GM19239 (cell line): ENCODE results near the gene CCSAP.
"Not testable (repeated sequence)": the region's sequence is repeated elsewhere in the genome, so short reads cannot be mapped to it uniquely, and the experiment has no call there.

ENCODE experiments used
- DNase-seq: peaks from one replicate; pipeline ENCODE4 v3.0.0; 2011; ENCODE audit warnings: low spot score; ENCODE audit not compliant: insufficient read length
- FAIRE-seq: peaks from 2 replicates; lab custom pipeline; 2011; peaks lifted over from hg19 to GRCh38; lab: Jason Lieb, UNC

Gene CCSAP, protein sequence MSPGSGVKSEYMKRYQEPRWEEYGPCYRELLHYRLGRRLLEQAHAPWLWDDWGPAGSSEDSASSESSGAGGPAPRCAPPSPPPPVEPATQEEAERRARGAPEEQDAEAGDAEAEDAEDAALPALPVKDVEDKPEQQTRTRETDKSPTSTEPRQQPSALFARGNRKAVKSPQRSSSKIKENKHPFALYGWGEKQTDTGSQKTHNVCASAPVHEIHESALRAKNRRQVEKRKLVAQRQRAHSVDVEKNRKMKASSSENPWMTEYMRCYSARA

DNA sequence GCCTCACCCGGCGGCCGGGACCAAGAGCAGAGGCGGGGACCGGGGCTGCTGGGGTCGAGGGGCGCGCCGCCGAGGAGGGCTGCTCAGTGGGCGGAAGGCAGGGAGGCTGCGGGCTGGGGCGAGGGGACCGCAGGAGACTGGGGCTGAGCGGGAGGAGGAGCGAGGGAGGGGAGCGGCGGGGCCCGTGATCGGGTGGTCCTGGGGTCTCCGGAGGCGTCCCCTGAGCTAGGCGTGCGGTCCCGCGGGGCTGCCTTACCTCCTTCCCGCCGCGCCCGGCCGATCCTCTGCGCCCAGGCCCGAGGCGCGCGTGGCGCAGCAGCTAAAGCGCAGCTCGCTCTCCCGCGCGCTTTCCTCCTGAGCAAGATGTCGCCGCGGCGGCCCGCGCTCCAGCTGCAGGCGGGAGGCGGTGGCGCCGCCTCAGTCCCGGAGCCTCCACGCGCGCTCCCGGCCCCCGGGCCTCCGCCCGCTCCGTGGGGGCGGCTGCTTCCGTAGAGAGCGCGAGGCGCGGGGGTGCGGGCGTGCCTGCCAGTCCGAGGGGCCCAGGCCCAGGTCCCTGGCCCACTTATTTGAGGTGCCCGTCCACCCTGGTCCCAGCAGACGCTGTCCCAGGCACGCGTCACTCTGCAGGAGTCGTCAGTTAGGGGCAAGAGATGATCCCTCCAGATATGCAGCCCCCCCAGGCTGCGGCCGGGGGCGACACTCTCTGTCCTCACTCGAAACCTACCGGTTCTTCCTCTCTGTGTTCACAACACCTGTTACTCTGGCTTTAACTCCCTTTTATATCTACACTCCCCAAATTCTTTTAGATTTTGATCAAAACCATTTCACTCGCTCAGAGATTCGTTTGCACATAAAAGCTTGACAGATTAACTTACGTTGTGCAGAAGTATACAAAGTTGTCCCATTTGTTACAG is at the start of gene CCSAP:
TSS of gene CCSAP (minus strand) at position 392 of the 914 bp plus-strand sequence. CDS start 582 bp downstream, outside the sequence.
- FAIRE-seq, result peak; percentile 76

DNA sequence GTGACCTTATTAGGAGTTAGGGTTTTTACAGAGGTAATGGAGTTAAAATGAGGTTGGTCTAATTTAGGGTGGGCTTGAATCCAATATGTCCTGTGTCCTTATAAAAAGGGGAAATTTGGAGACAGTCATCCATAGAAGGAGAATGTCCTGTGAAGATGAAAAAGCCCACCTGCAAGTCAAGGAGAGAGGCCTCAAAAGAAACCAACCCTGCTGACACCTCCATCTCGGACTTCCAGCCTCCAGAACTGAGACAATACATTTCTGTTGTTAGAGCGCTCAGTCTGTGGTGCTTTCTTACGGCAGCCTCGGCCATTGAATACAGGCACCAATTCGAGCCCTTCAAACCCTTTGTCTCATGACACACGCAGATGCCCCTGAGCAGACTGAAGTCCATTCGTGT is 47.3 kb upstream of the CCSAP start:
- DNase-seq, result no peak
- FAIRE-seq, result no peak

More for the DNA sequence above, at the start of gene CCSAP:
- DNase-seq, result no peak

DNA sequence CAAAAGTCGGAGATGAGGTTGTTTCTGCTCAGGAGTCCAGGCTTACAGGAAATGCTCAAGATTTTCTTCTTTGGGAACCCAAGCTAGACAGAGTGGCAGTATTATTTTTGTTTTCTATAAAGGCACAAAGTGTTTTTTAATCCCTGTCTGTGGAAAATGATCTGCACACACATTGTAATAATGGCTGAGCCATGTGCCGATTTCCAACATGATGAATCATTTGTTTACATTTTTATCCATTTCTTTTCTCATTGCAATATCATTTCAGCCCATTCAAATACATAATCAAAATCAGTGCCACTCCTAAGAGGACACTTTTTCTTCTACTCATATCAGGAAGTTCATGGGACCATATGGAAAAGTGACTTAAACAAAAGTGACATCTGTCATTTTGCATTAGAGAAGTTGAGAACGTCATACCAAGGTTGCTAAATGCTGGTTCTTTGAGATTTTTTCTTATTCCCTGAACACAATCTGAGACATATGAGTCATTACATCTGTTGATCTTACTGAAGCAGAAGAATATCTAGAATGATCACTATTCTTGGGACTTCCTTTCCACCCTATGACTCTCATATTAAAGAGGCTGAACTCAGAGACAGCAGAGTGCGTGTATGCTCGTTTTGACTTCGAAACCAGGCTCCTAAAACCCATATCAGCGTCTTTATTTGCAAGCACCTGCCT is 46.2 kb upstream of the CCSAP start:
- DNase-seq, result no peak
- FAIRE-seq, result no peak

DNA sequence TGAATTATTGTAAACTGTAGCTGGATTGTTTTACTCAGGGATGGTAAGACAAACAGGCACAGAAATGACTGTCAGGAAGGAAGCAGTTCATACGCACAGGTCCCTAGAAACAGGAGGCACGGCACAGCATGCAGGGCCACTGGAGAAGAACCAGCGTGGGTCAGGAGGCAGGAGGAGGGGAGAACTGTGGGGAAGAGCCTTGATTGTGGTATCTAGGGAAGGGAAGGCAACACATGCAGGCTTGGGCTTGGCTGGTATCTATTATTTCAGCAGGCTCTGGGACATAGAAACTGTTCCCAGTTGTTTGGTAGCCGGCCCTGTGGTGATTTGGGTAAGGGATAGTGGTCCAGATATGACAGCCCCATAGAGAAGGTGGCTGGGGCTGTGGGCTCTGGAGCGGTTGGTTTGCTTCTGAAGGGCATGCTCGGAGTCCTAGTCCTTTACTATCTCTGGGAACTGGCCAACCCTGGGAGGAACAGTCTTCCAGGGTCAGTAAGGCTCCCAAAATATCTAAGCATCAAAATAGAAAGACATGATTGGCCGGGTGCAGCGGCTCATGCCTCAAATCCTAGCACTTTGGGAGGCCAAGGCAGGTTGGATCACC is 43.1 kb upstream of the CCSAP start:
- no peak for FAIRE-seq
- no peak for DNase-seq

DNA sequence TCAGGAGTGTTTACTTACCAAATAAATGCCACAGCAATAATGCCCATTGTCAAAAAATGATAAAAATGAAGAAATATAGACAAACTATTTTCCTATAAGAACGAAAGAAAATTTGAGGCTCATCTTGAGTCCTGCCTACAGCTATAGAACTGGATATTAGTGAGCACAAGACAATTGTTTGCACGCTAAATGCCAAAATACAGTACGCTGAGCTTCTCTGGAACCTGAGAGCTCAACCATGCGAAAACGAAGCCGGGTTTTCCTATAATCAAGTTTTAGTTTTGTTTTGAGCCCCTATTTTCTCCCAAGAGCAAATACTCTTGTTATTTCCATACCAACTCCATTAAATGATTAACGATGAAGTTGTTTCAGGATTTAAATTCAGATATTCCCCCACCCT is 42.0 kb upstream of the CCSAP start:
- DNase-seq (no peak), FAIRE-seq (no peak)

DNA sequence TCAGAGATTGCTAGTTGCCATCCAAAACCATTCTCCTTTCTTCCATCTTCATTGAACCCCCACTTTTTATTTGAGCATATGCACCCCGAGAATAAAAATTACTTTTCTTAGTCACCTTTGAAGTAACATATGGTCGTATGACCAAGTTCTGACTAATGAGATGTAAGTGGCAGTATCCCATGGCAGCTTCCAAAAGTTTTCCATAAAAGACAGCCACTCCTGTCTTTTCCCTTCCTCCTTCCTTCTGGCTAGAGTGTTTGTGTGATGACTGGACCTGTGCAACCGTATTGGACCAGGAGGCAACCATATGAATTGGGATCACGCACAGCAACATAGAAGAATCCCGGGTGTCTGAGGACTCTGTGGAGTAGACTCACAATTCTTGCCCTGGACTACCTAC is 41.1 kb upstream of the CCSAP start:
- FAIRE-seq, result no peak
- DNase-seq, result no peak

DNA sequence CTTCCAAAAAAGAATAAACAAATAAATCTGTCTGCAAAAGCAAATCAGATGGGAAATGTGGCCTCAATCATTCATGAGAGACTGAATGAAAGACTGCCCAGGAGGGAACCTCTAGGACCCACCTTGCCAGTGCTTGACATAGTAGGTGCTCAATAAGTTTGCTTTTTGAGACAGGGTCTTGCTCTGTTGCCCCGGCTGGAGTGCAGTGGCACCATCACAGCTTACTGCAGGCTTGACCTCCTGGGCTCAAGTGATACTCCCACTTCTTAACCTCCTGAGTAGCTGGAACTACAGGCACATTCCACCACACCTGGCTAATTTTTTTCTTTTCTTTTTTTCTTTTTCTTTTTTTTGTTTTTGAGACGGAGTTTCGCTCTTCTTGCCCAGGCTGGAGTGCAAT is 40.3 kb upstream of the CCSAP start:
- no peak for FAIRE-seq
- no peak for DNase-seq

DNA sequence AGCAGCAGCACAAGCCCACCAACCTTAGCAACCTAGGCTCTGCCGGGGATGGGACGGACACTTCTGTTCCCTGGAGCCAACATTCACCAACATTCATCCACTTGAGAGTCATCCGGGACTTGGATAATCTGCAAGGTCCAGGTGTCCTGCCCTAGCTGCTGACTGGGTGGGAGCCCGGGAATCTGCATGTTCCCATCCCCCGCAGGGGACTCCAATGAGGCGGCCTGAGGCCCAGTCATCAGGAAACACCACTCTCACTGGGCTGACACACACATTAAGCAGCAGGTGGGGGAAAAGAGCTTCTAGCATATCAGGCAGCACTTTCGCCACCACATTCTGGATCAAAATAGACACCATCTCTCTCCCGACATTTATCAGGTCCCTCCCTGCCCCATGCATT is 38.4 kb upstream of the CCSAP start:
- no peak for FAIRE-seq
- DNase-seq, result no peak

DNA sequence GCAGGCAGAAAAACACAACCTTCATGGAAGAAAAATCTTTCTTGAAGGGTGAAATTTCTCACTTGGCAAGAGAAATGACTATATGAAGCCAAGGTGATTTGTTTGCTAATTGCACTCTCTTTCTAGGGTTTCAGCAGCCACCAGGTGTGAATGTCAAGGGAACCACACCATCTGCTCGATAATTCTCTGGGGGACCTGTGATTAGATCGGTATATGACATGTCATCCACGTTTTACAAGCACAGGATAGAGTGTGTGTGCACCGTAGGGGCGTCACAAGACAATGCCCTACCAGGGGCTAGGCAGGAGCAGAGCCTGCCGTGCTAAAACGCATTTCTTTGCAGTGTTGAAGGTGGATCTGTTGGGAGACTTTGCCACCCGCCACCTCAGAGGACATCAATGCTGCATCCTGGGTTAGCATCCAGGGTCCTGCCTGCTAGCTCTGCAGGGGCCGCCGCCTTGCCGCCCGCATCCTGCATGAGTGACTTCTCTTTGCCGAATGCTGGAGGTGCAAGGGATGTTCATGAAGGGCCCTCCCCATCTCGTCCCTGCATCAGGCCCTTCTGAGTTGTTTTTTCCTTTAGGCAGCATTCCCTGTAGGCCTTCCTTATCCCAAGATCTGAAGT is 37.8 kb upstream of the CCSAP start:
- DNase-seq, result no peak
- peak; percentile 75 for FAIRE-seq

DNA sequence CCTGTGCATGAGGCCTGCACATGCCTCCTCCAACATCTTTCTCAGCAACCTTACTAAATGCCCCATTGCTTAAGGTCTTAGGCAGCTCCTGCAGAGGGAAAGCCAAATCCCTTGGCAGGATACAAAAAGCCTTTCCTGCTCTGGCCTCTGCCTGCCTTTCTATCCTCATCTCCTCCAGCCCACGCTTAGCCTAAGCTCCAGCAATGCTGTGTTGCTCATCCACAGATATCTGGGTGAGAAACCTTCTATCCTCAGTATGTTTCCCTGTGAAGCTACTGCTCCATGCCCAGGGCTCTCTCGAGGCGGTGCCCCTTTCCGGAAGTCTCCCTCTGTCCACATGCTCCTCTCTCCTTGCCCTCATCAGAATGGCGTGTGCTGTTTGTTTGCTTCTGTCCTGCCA is 37.0 kb upstream of the CCSAP start:
- DNase-seq (no peak), FAIRE-seq (no peak)

DNA sequence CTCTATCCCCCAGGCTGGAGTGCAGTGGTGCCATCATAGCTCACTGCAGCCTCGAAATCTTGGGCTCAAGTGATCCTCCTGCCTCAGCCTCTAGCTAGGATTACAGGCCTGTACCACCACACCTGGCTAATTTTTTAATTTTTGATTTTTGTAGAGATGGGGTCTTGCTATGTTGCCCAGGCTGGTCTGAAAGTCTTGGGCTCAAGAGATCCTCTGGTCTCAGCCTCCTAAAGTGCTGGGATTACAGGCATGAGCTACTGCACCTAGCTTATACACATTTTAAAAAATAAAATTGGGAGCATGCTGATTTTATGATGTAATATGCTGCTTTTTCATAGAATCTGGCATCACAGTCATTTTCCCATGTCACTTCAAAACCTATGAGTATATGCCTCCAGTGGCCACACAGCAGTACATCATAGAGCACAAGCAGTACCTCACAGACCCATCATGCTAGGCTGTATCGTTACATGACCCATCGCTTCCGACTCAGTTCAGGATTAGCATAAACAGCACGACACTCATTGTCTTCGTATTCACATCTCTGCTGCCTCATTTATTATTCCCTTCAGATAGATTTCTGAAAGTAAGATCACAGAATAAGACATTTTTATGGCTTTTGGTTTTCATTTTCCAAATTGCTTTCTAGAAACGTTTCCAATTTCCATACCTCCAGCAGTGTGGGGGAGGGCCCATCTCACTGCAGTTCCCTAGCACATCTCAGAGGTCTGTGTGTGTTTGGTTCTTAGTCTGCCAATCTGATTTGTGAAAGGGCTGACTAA is 35.9 kb upstream of the CCSAP start:
- DNase-seq (no peak), FAIRE-seq (no peak)

DNA sequence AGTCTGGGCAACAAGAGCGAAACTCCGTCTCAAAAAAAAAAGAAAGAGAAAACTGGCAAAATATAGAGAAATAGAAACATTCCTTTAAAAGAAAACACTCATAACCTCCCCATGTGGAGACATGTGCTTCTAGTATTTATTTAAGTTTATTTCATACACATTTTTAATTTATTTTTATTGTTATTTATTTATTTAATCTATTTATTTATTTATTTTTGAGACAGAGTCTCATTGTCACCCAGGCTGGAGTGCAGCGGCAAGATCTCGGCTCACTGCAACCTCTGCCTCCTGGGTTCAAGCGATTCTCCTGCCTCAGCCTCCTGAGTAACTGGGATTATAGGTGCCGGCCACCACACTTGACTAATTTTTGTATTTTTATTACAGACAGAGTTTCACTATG is 35.2 kb upstream of the CCSAP start:
- not testable (repeated sequence) for DNase-seq, FAIRE-seq

DNA sequence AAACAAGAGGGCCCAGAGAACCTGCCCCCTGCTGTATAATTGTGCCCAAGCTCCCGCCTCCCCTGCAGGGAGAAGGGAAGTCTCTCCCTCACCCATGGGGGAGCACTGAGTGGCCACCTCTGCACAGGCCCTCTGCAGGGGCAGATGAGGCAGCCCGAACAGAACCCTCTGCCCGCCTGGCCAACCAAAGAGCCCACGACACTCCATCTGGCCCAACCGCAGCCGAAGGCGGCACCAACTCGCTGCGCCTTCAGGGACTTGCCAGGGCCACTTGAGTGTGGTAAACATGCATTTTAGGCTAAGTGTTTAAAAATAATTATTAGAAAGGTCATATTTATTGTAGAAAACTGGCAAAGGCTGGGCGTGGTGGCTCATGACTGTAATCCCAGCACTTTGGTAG is 34.6 kb upstream of the CCSAP start:
- DNase-seq (no peak), FAIRE-seq (no peak)

DNA sequence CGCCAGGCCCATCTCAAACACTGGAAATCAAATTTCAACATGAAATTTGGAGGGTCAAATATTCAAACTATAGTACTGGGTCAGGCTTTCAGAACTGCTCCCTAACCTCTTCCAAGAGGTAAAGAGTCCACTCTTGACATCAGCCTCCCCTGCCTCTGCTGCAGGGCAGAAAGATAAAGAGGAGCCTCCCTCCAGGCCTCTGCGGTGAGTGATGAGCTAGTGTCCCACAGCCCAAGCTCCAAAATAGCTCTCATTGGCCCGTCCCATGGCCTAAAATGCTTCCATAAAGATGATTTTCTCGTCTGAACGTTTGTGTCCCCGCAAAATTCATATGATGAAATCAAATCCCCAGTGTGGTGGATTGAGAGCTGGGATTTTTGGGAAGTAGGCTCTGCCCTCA is 33.7 kb upstream of the CCSAP start:
- FAIRE-seq (no peak), DNase-seq (no peak)

DNA sequence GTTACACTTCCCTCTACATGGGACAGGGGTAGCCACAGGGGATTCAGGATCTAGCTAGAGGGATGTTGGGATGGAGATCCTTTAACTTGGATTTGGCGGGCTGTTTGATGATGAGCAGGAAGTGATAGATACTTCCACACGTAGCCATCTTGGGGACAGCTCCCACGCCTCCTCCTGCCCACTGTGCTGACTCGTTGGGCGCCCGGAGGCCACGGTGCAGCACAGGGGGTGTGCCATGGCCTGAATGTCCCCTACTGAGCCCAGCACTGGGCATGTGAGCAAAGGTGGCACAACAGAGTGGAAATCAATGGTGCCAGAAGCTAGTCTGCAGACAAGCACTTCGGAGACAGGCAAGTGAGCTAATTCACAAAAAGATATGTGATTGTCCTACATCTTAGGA is 31.6 kb upstream of the CCSAP start:
- FAIRE-seq (no peak), DNase-seq (no peak)

DNA sequence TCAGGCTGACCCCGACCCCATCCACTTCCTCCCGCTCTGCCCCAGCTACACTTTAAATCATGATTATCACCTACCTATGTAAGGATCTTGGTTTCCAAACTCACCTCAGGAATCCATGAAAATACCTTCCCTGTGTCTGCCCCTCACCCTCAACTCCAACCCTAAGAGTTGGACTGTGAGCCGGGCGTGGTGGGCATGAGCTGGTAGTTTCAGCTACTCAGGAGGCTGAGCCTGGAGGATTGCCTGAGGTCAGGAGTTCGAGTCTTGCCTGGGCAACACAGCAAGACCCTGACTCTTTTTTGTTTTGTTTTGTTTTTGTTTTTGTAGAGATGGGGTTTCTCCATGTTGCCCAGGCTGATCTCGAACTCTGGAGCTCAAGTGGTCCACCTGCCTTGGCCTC is 30.5 kb upstream of the CCSAP start:
- DNase-seq, result no peak
- no peak for FAIRE-seq

DNA sequence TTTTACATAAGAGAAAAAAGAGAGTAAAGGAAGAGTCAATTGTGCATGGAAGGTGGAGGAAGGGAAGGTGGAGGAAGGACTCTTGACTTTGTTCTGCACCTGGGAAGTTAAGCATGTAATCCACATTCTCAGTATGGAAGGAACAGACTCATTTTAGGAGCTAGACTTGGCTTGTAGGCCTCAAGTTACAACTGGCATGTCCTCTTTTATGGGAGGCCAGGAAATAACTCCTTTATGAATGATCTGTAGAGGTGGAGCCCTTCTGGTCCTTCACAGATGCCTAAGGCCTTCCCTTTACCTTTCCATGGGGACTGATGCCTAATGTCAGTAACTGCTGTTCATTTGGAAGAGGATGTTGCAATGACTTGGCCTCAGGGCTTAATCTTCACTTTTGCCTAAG is 29.4 kb upstream of the CCSAP start:
- FAIRE-seq, result no peak
- DNase-seq, result no peak

DNA sequence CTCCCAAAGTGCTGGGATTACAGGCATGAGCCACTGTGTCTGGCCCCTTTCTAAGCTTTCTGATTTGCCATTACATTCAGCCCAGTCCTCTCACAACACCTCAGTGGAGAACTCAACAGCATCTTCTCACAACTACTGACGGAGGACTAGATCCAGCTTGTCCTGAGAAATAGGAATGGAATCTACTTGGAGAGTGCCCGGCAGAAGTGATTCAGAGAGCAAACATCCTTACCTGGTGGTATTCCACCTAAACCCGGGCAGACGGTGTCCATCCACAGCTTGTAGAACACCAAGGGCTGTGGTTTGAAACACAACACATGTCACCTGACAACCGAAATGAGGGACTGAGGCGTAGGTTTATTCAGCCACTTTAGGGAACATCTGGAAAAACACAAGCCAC is 28.8 kb upstream of the CCSAP start:
- no peak for DNase-seq
- FAIRE-seq, result no peak

DNA sequence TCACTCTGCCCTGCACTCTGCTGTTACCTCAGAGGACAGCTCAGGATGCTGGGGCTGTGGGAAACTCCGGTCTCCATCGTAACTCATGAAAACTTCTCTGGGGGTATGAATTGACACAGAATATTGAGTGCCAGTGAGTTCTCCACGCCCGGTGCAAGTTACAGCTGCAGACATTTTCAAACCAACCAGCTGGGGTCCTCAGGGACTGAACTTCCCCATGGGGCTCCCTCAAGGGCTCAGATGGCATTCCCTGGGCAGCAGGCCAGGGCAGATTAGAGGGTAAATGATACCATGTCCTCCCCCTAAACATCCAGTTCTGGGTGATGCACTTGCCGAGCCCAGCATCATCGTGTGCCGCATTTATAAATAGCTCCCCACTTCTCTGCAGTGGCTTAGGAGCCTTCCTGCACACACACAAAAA is 27.8 kb upstream of the CCSAP start:
- DNase-seq, result no peak
- FAIRE-seq, result peak; percentile 93
